Renal cortex interstitium (tissue), 11 donors: ENCODE results near the gene IFFO2. TPM values are rescaled to one million over a fixed set of nuclear protein-coding genes. Genes with fewer than 3 reads are reported as not detected.

ENCODE experiments used
- DNase-seq, 11 donors: peaks; one replicate each; pipeline ENCODE4 v3.0.0-alpha.2; 2013; ENCODE audit warnings: low read depth in 9 of 11, low spot score in 4 of 11; ENCODE audit errors: extremely low read depth in 1 of 11
- polyA plus RNA-seq, 3 donors: library from polyadenylated mRNA; unstranded; fragments of 120-200 nt; gene quantifications; one replicate each; pipeline ENCODE4 v1.2.1, GENCODE V29; 2013; ENCODE audit not compliant: insufficient read length in 3 of 3

The IFFO2 gene
- polyA plus RNA-seq, 3 donors: 24.3 to 31.9 (median 25.6) TPM

- DNase-seq: no peak
Measured at GRCh38 chr1:18942340-18942739, 14.1 kb downstream of the IFFO2 start.

DNA sequence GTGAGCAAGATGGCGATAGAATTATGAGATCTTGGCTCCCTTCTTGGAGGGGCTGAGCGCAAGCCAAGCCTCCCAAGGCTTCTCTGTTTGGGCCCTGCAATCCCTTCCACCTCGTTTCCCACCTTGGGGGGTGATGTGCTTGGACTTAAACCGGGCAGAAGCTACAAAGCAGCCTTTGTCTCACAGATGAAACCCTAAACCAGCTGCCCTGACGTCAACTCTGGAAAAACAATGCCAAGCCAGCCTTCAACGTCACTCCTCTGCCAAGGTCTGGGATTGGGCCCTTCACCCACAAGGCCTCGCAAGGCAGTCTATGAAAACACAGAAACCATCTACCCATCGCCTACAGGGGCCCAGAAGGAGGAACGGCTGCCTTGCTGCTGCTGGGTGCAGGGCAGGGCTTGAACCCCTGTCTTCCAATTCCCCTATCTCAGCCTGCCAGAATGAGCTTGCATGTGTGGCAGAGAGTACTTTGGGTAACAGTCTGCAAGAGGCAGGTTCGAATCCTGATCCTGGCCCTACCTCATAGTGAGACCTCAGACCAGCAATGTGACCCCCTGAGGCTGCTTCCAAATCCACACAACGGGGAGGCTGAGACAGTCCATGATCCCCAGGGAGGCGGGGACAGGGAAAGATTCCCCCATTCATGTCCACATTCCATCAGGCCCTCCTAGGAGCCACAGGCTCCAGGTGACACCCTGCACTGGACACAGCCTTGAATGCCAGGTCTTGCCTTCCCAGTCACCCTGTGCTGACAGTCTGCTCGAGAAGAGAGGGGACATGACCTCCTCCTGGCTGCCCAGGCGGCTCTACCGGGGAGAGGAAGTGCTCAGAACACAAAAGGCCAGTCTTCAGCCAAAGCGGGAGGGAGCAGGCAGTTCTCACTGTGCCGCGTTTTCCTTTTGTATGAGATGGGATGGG is 15.0 kb downstream of the IFFO2 start:
- DNase-seq: peak in 1 of 11 donors; percentile 61

DNA sequence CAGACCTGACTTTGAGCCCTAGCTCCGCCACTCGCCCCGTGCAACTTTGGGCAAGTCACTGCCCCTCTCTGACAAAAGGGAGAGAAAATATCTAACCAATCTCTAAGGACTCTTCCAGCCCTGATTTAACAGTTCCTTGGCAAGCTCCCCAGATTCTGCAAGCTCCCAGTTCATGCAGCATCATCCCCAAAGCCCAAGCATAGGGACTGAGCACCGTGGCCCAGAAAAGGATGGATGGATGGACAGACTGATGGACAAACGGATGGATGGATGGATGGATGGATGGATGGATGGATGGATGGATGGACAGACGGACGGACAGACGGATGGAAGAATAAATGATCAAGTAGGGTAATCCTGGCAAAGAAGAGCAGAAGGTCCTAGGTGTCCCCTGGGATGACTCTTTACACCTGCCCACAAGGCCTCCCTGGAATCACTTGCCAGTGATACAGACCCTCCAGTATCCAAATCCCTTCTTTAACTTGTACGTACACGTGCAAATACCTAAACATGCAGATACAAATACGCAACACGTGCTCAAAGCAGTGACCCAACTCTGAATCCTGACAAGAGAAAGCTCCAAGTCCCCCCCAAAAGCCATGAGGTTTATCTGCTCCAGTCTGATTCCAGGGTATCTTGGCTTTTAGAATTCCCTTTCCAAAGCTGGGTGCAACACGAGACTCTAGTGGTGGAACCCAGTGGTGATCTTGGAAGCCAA is 16.0 kb downstream of the IFFO2 start:
- DNase-seq: no peak

DNA sequence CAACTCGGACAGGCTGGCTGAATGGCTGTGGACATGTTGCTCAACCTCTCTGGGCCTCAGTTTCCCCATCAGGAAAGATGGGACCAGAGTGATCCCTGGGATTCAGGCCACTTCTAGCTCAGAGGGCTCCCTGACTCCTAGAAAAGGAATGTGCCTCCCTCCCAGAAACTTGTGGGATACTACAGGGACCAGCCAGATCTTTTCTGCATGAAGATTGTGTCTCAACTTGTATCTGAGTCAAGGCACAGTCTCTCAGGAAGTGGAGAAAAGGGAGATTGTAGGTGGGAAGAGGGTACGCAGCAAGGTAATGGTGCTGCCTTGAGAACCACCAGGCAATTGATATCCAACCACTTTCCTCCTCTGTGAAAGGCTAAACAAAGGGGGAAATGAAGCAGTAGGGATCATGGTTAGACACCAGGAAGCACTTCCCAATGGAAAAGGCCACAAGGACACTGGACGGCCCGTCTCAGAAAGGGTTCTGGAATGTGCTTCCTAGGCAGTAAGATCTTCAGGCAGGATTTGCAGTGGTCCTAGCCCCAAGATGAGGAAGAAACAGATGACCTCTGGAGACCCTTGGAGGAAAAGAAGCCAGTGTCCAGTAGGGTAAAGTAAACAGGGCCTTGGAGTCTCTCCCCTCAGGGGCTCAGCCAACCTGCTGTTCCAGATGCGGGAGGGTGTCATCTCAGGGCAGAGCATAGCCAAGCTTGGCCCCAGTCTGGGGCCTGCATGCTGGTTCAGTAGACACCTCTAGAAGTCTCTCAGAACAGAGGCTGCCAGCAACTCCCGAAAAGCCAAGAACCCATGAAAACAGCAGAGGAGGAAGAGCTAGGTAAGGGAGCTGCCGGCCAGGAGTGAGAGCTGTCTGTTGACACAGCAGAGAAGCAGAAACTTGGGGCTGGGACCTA is 16.8 kb downstream of the IFFO2 start:
- no peak for DNase-seq

GRCh38 chr1:18938707-18939070 is 17.8 kb downstream of the IFFO2 start:
- no peak for DNase-seq

GRCh38 chr1:18938008-18938706 is 18.3 kb downstream of the IFFO2 start:
- DNase-seq: no peak

DNA sequence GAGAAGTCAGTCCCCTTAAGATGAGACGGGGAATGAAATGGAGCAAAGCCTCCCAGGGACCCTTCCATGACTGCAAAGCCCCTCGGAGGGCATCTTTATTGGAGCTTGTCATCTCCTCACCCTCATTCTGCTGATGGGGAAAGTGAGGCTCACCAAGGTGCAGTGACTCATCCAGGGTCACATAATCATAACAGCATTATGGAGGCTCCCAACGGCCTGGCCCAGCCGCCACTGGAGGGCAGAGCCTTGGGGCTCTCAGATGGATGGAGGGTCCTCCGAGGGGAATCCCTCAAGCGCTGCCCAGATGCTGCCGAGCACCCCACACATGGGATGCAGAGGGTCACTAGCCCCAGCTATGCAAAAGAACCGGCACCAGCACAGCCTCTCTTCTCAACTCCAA is 18.9 kb downstream of the IFFO2 start:
- DNase-seq: no peak

DNA sequence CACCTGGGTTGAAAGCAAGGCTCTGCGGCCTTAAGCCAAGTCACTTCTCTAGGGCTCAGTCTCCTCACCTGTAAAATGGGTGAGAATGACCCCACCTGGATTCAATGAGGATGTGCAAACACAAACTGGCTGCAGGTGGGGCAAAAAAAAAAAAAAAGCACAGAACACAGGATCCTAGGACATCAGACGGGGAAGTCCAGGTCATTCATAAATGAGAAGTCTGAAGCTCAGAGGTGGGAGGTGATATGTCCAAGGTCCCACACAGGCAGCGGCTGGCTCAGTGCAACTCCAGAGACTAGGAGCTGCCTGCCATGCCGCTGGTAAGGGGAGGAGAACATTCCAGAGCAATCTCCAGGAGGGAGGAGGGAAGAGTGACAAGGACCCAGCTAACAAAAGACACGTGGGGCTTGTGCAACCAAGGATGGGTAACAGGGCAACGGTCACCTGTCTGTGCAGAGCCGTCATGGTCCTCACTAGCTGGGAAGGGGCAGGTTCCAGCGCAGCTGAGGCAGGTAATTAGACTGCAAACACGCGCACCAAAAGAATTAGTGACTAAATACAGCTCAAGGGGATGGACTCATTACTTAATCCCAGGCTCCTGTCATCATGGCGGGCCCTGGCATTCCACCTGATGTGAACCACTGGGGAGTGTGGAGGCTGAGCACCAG is 19.5 kb downstream of the IFFO2 start:
- no peak for DNase-seq

DNA sequence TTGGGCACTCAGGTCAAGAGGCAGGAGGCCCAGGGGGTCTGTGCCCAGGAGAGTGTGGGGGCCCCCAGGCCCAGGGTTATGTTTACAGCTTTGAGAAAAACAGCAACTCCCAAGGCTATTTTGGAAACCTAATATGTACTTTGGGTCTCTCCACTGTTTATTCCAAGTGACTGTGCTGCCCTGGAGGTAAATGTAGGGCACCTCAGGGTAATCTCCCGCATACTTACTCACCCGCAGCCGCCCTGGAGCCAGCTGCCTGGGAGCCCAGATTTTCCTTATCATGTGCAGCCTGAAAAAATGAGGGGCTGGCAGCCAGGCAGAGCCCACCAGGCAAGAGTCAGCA is 20.0 kb downstream of the IFFO2 start:
- DNase-seq: no peak

DNA sequence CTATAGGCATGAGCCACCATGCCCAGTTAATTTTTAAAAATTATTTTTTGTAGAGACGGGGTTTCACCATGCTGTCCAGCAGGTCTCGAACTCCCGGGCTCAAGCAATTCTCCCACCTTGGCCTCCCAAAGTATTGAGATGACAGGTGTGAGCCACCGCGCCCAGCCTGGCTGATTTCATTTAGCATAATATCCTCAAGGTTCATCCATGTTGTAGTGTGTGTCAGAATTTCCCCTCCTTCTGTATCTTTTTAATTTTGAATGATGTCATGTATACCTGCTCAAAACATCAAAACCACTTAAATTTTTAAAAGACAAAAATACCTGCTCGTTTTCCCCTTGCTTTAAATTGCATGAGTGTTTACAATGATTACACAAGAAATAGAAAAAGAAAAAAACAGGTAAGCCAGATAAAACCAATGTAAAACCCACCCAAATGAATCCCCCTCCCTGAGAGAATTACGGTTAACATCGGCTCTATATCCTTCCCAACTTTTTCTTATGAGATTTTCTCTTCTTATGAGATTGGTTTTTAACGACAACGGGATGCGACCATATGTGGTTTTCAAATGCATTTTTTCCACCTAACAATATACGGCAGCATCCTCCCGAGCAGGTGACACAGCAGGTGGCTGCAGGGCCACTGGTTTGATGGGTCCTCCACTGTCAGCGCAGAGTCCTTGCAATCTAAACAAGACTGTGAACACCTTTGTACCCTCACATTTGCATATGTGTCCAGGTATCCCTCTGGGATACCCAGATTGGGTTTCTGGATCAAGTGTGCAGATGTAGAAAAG is 22.1 kb downstream of the IFFO2 start:
- DNase-seq: no peak

DNA sequence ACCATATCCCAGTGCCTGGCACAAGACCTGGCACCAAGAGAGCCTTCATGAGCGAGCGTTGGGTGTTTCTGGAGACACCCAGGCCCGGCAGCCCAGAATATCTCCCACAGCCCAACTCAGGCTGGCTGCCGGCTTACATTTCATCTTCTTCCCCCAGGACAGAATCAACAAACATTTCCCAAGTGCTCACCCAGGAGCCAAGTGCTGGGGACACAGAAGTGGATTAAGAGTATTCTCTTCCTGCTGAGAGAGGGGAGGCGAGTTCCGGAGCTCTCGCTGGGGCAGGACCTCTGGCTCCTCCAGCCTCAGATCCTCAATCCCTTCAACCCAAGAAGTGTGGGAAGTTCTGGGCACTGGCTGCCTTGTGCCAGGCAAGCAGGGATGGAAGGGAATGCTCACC is 23.6 kb downstream of the IFFO2 start:
- no peak for DNase-seq

- no peak for DNase-seq
Measured at GRCh38 chr1:18932387-18932786, 24.1 kb downstream of the IFFO2 start.

DNA sequence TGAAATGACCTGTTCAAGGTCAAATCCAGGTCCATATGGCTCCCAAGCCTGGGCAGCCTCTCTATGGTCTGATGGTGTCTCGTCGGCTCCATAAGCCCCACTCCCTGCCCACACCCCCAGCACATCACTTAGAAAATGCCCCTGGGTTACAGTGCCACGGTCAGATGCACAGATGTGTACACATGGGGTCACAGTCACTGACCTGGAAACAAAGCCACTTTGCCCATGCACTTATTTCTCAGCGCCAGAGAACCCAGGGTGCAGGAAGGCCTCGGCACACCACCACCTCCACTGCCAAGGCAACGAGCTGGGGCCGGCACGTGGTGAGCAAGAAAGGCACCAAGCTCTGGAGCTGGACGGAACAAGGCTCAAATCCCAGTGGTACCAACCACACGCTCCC is 24.7 kb downstream of the IFFO2 start:
- DNase-seq: no peak

DNA sequence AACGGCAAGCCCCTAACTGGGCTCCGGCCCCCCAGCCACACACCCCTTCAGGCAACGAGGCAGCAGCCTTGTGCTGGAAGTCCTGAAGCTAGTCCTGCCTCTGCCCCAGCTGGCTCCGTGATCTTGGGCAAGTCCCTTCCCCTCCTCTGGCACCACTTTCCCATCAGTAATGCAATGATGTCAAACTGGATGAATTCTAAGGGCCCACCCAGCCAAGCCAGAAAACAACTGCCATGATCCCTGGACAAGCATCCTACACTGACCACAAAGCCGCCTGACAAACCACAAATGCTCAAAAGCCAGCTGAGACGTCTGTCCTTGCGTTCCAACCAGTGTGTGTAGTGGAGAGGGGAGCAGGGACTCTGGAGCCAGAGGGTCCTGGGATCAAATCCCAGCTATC is 26.8 kb downstream of the IFFO2 start:
- DNase-seq: no peak

- DNase-seq: no peak
Measured at GRCh38 chr1:18928985-18929384, 27.5 kb downstream of the IFFO2 start.

DNA sequence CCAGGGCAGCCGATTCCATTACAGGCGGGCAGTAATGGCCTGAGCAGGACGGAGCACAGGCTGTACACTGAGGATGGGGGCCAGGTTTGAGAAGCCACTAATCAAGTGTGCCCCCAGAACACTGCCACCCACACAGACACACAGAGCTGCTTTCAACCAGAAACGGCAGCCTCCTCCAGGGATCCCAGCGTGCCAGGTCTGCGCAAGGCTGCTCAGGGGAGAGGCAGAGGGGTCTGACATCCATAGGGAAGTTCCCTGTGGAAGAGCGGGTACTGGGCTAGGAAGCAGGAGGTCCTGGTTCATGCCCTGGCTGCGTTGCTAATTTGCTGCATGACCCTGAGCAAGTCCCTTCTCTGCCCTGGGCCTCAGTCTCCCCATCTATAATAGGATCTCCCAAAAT is 28.1 kb downstream of the IFFO2 start:
- DNase-seq: no peak

DNA sequence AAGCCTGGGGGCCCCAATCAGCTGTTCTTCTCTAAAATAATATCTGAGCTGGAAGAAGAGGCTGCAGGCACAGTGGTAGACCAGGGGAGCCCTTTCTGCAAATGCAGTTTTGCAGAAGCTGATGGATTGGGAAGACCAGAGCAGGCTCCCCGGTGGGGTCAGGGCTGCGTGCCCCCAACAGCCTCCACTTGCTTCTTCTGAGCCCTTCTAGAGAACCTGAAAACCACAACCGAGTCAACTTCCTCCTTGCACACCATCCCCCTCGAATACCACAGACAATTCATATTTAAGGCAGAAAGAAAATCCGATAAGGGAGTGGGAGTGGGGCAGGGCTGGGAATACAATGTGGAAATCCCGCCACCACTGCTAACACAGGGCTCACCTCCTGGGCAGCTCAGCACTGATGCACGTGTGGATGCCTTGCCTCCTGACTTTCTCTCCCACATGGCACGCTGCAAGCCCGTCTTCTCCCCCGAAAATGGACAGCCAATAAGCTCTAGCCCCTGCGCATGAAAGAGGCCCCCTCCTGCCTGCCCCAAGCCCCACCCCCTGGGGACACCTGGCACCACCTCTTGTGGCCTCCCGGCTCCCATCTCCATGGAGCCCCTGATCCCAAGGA is 28.7 kb downstream of the IFFO2 start:
- DNase-seq: no peak
